ENCODE measurements around the gene G3BP2. TPM values are rescaled to one million over a fixed set of nuclear protein-coding genes. Genes with fewer than 3 reads are reported as not detected.
A peak's percentile ranks its signal among the peaks of the same experiment; 100 is the strongest.

Gene G3BP2
- total and polyA plus RNA-seq, 4 donors, result 126 to 263 (median 149) TPM

DNA sequence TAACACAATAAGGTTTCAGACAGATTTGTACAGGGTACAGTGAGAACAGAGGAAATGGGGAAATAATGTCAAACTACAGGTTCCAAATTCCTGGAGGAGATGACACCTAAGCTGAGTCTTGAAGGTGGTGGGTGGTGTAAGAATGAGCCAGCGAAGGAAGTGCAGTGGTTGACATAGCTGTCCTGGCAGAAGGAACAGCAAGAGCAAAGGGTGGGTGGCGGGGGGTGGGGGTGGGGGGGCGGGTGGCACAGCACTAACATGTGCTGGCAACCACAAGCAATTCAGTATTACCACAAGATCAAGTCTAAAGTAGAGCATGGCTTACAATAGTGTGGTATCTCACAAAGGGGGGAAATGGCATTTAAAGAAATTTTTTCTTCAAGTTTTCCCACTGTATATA lies 13.1 kb upstream of the G3BP2 start:
- Histone ChIP-seq H3K4me3 (ENCODE audit: low read depth, low read length) (no peak overlapping the region), H3K27ac (ENCODE audit: low read depth, low read length) (no peak overlapping the region), H3K4me1 (ENCODE audit: control insufficient read depth, insufficient read depth, low read length) (no peaks in the 10 kb centered on the region), H3K36me3 (ENCODE audit: control insufficient read depth, insufficient read depth, low read length) (peaks cover 6% of the 10 kb centered on the region), H3K9me3 (ENCODE audit: control insufficient read depth, insufficient read depth, low read length) (no peaks in the 10 kb centered on the region), H3K27me3 (ENCODE audit: control insufficient read depth, insufficient read depth, low read length) (no peaks in the 10 kb centered on the region)
- no peak for DNase-seq (ENCODE audit: low read depth in 4 of 6, low spot score in 6 of 6)
- no CpG with 5 or more reads among the region's 3 CpGs for WGBS (ENCODE audit: insufficient coverage)

DNA sequence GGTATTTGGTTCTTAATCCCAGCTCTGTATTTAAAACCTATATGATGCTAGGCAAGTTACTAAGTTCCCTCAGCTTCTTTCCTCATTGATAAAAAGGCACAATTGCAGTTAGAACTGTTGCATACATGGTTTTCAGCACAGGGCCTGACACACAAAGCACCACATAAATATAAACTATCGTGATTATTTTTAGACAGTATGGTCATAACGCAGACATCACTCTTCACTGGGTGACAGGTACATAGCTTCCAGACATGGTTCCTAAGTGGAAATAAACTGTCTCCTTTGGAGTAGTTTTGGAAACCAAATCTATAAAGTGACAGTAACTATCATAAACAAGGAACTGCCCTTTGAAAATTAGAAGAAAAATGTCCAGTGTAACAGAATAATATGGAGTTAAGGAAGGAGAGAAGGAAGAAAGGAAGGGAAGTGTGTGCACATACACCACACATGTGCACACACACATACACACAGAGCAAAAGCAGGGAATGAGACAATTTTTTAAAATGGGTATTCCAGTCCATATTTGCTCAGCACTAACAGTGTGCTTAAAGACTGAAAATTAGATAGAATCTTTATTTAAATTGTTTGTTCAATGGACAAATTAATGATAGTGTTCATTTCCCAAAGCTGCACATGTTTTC lies 12.5 kb upstream of the G3BP2 start:
- Histone ChIP-seq H3K4me1 (ENCODE audit: control insufficient read depth, insufficient read depth, low read length) (no peaks in the 10 kb centered on the region), H3K9me3 (ENCODE audit: control insufficient read depth, insufficient read depth, low read length) (no peaks in the 10 kb centered on the region), H3K4me3 (ENCODE audit: low read depth, low read length) (no peak overlapping the region), H3K27ac (ENCODE audit: low read depth, low read length) (no peak overlapping the region), H3K36me3 (ENCODE audit: control insufficient read depth, insufficient read depth, low read length) (peaks cover 6% of the 10 kb centered on the region), H3K27me3 (ENCODE audit: control insufficient read depth, insufficient read depth, low read length) (no peaks in the 10 kb centered on the region)
- DNase-seq (ENCODE audit: low read depth in 4 of 6, low spot score in 6 of 6), result peak in 1 of 6 donors; percentile 17
- no CpG with 5 or more reads among the region's 2 CpGs for WGBS (ENCODE audit: insufficient coverage)

DNA sequence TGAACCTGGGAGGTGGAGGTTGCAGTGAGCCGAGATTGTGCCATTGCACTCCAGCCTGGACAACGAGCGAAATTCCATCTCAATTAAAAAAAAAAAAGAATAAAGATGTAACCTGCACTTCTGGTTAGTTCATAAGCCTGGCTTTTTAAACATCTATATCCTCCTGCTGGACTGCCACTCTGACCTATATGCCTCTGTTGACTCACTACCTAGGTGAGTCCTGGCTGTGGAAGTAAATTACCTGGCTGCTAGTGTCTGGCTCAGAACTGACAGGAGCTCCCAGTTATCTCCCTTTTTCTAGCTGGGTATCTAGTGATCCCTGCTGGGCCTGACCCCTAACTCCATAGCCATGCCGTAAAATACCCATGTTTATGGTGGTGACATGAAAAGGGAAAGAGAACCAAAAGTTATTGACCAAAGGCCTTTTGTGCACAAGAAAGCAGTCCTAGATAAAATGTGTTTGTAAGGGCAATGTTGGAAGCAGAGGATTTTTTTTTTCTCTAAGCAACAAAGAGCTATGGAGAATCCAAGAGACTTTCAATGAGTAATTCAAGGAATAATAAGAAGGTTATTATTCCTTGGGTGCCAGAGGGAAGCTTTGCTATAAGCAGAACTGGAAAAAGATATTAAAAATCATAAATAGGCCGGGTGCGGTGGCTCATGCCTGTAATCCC lies 10.4 kb upstream of the G3BP2 start:
- no peak for DNase-seq (ENCODE audit: low read depth in 4 of 6, low spot score in 6 of 6)
- whole genome bisulfite sequencing (ENCODE audit: insufficient coverage), result 62% methylated on average over 2 of the region's 6 CpGs
- Histone ChIP-seq H3K4me1 (ENCODE audit: control insufficient read depth, insufficient read depth, low read length) (no peaks in the 10 kb centered on the region), H3K36me3 (ENCODE audit: control insufficient read depth, insufficient read depth, low read length) (no peaks in the 10 kb centered on the region), H3K27me3 (ENCODE audit: control insufficient read depth, insufficient read depth, low read length) (no peaks in the 10 kb centered on the region), H3K27ac (ENCODE audit: low read depth, low read length) (no peak overlapping the region), H3K9me3 (ENCODE audit: control insufficient read depth, insufficient read depth, low read length) (no peaks in the 10 kb centered on the region), H3K4me3 (ENCODE audit: low read depth, low read length) (no peak overlapping the region)

DNA sequence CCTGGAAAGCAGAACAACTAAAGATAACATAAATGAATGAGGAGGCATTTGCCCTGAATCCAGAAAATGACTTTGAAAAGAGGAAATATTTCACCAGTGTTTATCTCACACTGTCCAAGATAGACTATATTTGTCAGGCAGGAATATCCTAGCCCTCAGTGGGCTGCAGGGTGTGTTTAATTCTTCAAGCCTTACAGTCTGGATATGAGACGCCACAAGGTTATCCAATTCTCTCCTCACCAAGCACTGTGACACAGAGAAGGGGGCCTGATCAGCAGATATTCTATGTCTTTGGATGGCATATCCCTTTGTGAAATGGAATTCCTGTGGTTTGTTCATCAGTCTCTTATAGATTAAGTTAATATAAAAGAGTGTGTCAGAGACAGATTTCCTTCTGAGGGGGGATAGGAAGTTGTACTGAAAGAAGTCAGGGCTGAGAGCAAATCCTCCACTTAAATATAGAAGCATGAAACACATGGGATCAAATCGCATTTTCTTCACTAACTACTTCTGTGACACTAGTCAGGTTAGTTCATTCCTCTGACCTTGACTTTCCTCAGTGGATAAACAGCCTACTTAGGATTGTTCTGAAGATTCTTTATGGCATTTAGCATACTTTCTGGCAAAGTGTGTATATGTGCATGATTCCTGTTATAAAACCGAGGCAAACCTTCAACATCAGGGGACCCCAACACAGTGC lies 6.8 kb upstream of the G3BP2 start:
- H3K4me3 ChIP-seq (ENCODE audit: low read depth, low read length), result no peak overlapping the region
- no peaks in the 10 kb centered on the region for H3K9me3 ChIP-seq (ENCODE audit: control insufficient read depth, insufficient read depth, low read length)
- WGBS (ENCODE audit: insufficient coverage), result no CpG with 5 or more reads among the region's 3 CpGs
- no peaks in the 10 kb centered on the region for H3K4me1 ChIP-seq (ENCODE audit: control insufficient read depth, insufficient read depth, low read length)
- H3K27me3 ChIP-seq (ENCODE audit: control insufficient read depth, insufficient read depth, low read length), result no peaks in the 10 kb centered on the region
- H3K36me3 ChIP-seq (ENCODE audit: control insufficient read depth, insufficient read depth, low read length), result peaks cover 3% of the 10 kb centered on the region
- DNase-seq (ENCODE audit: low read depth in 4 of 6, low spot score in 6 of 6), result no peak
- H3K27ac ChIP-seq (ENCODE audit: low read depth, low read length), result no peak overlapping the region

DNA sequence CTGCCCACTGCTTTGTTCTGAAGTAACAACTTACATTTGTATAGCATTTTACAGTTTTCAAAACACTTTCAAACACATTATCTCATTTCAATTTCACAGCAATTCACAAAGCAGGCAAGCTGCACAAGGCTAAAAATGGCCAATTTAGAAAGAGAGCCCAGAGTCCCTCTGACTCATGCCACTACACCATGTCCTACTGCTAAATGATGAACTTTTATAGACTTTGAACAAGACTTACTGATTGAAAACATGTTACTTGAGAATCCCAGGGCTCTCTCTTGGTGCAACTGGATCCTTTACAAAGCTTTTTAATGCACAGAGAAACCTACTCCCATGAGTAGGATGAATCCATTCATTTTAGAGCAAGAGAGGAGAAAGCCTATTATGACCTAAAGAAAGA lies 5.8 kb upstream of the G3BP2 start:
- Histone ChIP-seq H3K27me3 (ENCODE audit: control insufficient read depth, insufficient read depth, low read length) (no peaks in the 10 kb centered on the region), H3K27ac (ENCODE audit: low read depth, low read length) (no peak overlapping the region), H3K4me1 (ENCODE audit: control insufficient read depth, insufficient read depth, low read length) (no peaks in the 10 kb centered on the region), H3K36me3 (ENCODE audit: control insufficient read depth, insufficient read depth, low read length) (peaks cover 3% of the 10 kb centered on the region), H3K9me3 (ENCODE audit: control insufficient read depth, insufficient read depth, low read length) (no peaks in the 10 kb centered on the region), H3K4me3 (ENCODE audit: low read depth, low read length) (no peak overlapping the region)
- DNase-seq (ENCODE audit: low read depth in 4 of 6, low spot score in 6 of 6), result no peak

DNA sequence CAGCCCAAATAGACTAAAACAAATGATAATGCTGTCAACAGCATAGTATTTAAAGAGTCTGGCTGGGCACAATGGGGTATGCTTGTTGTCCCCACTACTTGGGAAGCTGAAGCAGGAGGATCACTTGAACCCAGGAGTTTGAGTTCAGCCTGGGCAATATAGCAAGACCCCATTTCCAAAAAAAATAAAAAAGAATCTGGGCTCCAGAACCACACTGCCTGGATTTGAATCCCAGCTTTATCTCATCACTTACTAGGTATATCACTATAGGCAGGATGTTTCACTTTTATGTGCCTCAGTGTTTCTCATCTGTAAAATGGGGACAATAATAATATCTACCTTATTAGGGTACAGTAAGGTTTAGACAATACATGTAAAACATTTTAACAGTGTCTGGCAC lies 5.3 kb upstream of the G3BP2 start:
- Histone ChIP-seq H3K27ac (ENCODE audit: low read depth, low read length) (no peak overlapping the region), H3K36me3 (ENCODE audit: control insufficient read depth, insufficient read depth, low read length) (peaks cover 3% of the 10 kb centered on the region), H3K4me3 (ENCODE audit: low read depth, low read length) (no peak overlapping the region), H3K4me1 (ENCODE audit: control insufficient read depth, insufficient read depth, low read length) (no peaks in the 10 kb centered on the region), H3K9me3 (ENCODE audit: control insufficient read depth, insufficient read depth, low read length) (no peaks in the 10 kb centered on the region), H3K27me3 (ENCODE audit: control insufficient read depth, insufficient read depth, low read length) (no peaks in the 10 kb centered on the region)
- no peak for DNase-seq (ENCODE audit: low read depth in 4 of 6, low spot score in 6 of 6)

DNA sequence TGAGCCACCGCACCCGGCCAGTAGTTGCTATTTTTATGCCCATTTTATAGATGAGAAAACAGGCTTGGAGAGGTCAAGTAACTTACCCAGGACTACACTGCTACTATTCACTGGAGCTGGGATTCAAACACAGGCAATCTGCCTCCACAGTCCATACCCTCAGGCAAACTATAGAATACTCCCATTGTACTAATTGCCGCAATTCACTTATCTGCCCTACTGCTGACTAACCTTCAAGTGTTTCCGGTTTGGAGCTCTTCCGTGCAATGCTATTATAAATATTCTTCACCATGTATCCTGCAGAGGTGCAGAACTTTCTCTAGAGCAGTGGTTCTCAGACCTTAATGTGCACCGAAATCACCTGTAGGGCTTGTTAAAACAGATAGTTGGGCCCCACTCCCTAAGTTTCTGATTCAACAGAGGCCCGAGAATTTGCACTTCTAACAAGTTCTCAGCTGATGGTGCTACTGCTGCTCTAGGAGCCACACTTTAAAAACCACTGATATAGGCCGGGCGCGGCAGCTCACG lies 1.9 kb upstream of the G3BP2 start:
- H3K36me3 ChIP-seq (ENCODE audit: control insufficient read depth, insufficient read depth, low read length), result peaks cover 3% of the 10 kb centered on the region
- H3K27me3 ChIP-seq (ENCODE audit: control insufficient read depth, insufficient read depth, low read length), result no peaks in the 10 kb centered on the region
- no peak overlapping the region for H3K4me3 ChIP-seq (ENCODE audit: low read depth, low read length)
- H3K9me3 ChIP-seq (ENCODE audit: control insufficient read depth, insufficient read depth, low read length), result no peaks in the 10 kb centered on the region
- no peak overlapping the region for H3K27ac ChIP-seq (ENCODE audit: low read depth, low read length)
- DNase-seq (ENCODE audit: low read depth in 4 of 6, low spot score in 6 of 6), result no peak
- 90% methylated on average over 5 of the region's 11 CpGs for whole genome bisulfite sequencing (ENCODE audit: insufficient coverage)
- H3K4me1 ChIP-seq (ENCODE audit: control insufficient read depth, insufficient read depth, low read length), result no peaks in the 10 kb centered on the region

DNA sequence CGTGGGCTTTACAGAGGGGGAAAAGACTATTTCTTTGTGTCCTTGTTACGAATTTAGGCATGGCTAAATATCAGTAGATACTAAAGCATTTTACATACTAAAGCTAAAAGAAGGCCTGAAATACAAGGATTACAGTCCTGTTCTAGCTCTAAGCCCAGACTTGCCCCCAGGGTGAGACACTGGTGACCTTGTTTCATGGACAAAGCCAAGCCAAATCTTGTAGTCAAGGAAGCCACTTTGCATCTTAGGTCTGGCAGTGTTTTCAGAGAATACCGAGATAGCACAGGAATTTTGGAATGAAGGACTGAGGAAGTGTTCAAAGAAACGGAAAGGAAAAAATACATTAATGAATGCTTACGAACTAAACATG lies 733 bp upstream of the G3BP2 start:
- H3K9me3 ChIP-seq (ENCODE audit: control insufficient read depth, insufficient read depth, low read length), result no peaks in the 10 kb centered on the region
- WGBS (ENCODE audit: insufficient coverage), result 40% methylated on average over 1 of the region's 5 CpGs
- no peaks in the 10 kb centered on the region for H3K4me1 ChIP-seq (ENCODE audit: control insufficient read depth, insufficient read depth, low read length)
- peak overlapping the region; percentile 98 for H3K27ac ChIP-seq (ENCODE audit: low read depth, low read length)
- peak overlapping the region; percentile 89 for H3K4me3 ChIP-seq (ENCODE audit: low read depth, low read length)
- H3K36me3 ChIP-seq (ENCODE audit: control insufficient read depth, insufficient read depth, low read length), result peaks cover 3% of the 10 kb centered on the region
- DNase-seq (ENCODE audit: low read depth in 4 of 6, low spot score in 6 of 6), result no peak
- H3K27me3 ChIP-seq (ENCODE audit: control insufficient read depth, insufficient read depth, low read length), result no peaks in the 10 kb centered on the region

DNA sequence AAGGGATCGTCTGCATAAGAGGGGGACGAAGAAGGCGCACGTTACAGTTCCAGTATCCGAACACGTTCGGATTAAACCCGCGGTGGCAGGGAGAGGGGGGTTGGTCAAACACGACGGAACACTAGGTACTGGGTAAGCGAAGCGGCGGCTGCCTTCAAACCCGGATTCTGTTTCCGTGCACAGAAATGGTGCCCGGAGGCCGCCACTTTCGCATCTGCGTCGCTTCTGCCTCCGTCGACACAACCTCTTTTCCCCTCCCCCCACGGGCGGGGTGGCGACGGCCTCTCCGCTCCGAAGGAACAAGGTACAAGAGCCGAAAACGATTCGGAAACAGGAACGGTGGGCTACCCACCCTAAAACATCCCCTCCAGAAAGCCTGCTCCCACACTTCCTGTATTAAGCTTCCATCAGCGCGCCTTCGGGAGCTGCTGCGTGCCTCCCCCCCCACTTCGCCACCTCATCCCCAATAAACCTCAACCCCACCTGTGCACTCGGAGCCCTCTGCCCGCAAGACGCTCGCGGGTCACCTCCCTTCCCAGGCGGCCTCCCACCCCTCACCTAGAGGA lies 667 bp downstream of the G3BP2 start:
- peak; percentile 32 to 89 (median 52) for DNase-seq (ENCODE audit: low read depth in 4 of 6, low spot score in 6 of 6)
- Histone ChIP-seq H3K4me3 (ENCODE audit: low read depth, low read length) (peak overlapping the region; percentile 89), H3K27me3 (ENCODE audit: control insufficient read depth, insufficient read depth, low read length) (no peaks in the 10 kb centered on the region), H3K9me3 (ENCODE audit: control insufficient read depth, insufficient read depth, low read length) (no peaks in the 10 kb centered on the region), H3K4me1 (ENCODE audit: control insufficient read depth, insufficient read depth, low read length) (no peaks in the 10 kb centered on the region), H3K36me3 (ENCODE audit: control insufficient read depth, insufficient read depth, low read length) (no peaks in the 10 kb centered on the region), H3K27ac (ENCODE audit: low read depth, low read length) (peak overlapping the region; percentile 98)
- 0% methylated on average over 44 of the region's 44 CpGs for WGBS (ENCODE audit: insufficient coverage)

Measured in spinal cord (tissue), 10 donors.